Dermis microvascular lymphatic vessel endothelial cell (primary cell): ENCODE results near the gene HARBI1. TPM values are rescaled to one million over a fixed set of nuclear protein-coding genes. Genes with fewer than 3 reads are reported as not detected.

Source experiments
- DNase-seq, 2 donors: peaks; one replicate each; pipeline versions ENCODE4 v3.0.0 to v3.0.0-alpha.2; 2010; ENCODE audit warnings: low read depth in 2 of 2
- total RNA-seq: library from RNA; depleted of rRNA; stranded (reverse); fragments of >200 nt; gene quantifications from 2 replicates; pipeline ENCODE4 v1.2.1, GENCODE V29; 2014

The HARBI1 gene
- total RNA-seq = 3.0 and 5.2 TPM in 2 replicates

GRCh38 chr11:46617134-46617971 lies at the start of gene HARBI1, which contains the start of gene ATG13:
Gene HARBI1, minus strand, starts transcription at chr11:46617227. Its CDS starts 990 bp downstream, at chr11:46616237.
Gene ATG13, plus strand, starts transcription at chr11:46617553. Its CDS starts 26,739 bp downstream, at chr11:46644292.
- peak; percentile 76 to 96 for DNase-seq

- DNase-seq = no peak
These were observed 49.5 kb upstream of the HARBI1 start for GRCh38 chr11:46666516-46666915.

- no peak for DNase-seq
These were observed 48.3 kb upstream of the HARBI1 start for GRCh38 chr11:46665356-46665755.

GRCh38 chr11:46664612-46665011 lies 47.6 kb upstream of the HARBI1 start:
- no peak for DNase-seq

- DNase-seq = no peak
These were observed 46.4 kb upstream of the HARBI1 start for GRCh38 chr11:46663277-46663940.

GRCh38 chr11:46662366-46662765 lies 45.3 kb upstream of the HARBI1 start:
- DNase-seq = no peak

- no peak for DNase-seq
These were observed 44.8 kb upstream of the HARBI1 start for GRCh38 chr11:46661836-46662235.

- DNase-seq = no peak
These were observed 42.9 kb upstream of the HARBI1 start for GRCh38 chr11:46659908-46660307.

- DNase-seq = no peak
These were observed 41.2 kb upstream of the HARBI1 start for GRCh38 chr11:46658259-46658658.

- DNase-seq = no peak
These were observed 40.2 kb upstream of the HARBI1 start for GRCh38 chr11:46657186-46657585.

GRCh38 chr11:46655631-46656030 lies 38.6 kb upstream of the HARBI1 start:
- DNase-seq = no peak

- DNase-seq = peak in 1 of 2 donors; percentile 93
These were observed 32.2 kb upstream of the HARBI1 start for GRCh38 chr11:46649180-46649738.

- DNase-seq = no peak
These were observed 27.0 kb upstream of the HARBI1 start for GRCh38 chr11:46643986-46644385.

- DNase-seq = no peak
These were observed 26.5 kb upstream of the HARBI1 start for GRCh38 chr11:46643531-46643930.

GRCh38 chr11:46642627-46643335 lies 25.8 kb upstream of the HARBI1 start:
- no peak for DNase-seq

GRCh38 chr11:46641639-46642038 lies 24.6 kb upstream of the HARBI1 start:
- DNase-seq = no peak

GRCh38 chr11:46640036-46640788 lies 23.2 kb upstream of the HARBI1 start:
- DNase-seq = no peak

- no peak for DNase-seq
These were observed 22.3 kb upstream of the HARBI1 start for GRCh38 chr11:46639197-46639839.

- no peak for DNase-seq
These were observed 20.5 kb upstream of the HARBI1 start for GRCh38 chr11:46637546-46637945.

GRCh38 chr11:46635557-46636139 lies 18.6 kb upstream of the HARBI1 start:
- no peak for DNase-seq
